IMR-90 (cell line): ENCODE results near the gene KRTAP4-5. TPM values are rescaled to one million over a fixed set of nuclear protein-coding genes. Genes with fewer than 3 reads are reported as not detected.

Experiments used
- ATAC-seq: fragments of 200-7000 bp; cut with Tn5 transposase; 2 replicates; pipeline ENCODE4 v1.9.1; 2020; ENCODE audit warnings: low read depth, mild to moderate bottlenecking, moderate library complexity
- BruUV-seq: library from RNA; stranded (reverse); fragments of 400-500 nt; replicated peaks from 2 replicates; lab custom pipeline; 2021; lab: Mats Ljungman, UMichigan
- CTCF ChIA-PET: fragments of 300-600 bp; formaldehyde crosslinking; extraction: SDS; loops from one replicate; lab custom pipeline; 2021; ENCODE audit warnings: antibody characterized with exemption; lab: Yijun Ruan, JAX
- POLR2A ChIA-PET: fragments of 300-600 bp; sonication (Branson Sonifier 250); formaldehyde crosslinking; loops from one replicate; lab custom pipeline; 2022; ENCODE audit warnings: antibody characterized with exemption; ENCODE audit not compliant: unreplicated experiment; lab: Charles Lee
- DNase-seq: peaks from one replicate; pipeline ENCODE4 v3.0.0; 2013
- H2AFZ ChIP-seq: replicated peaks from 2 replicates; pipeline ENCODE3; 2013; ENCODE audit warnings: low read length, mild to moderate bottlenecking; ENCODE audit not compliant: poor library complexity
- H2AK5ac ChIP-seq: 2 replicates; pipeline ENCODE4 v1.6.1; 2013; ENCODE audit warnings: low read depth, low read length, inconsistent platforms
- H2AK9ac ChIP-seq: replicated peaks from 2 replicates; pipeline ENCODE3; 2013; ENCODE audit warnings: mild to moderate bottlenecking, low read depth, low read length, moderate library complexity; ENCODE audit not compliant: poor library complexity
- H2BK120ac ChIP-seq: 2 replicates; pipeline ENCODE4 v1.6.1; 2013; ENCODE audit warnings: low read depth, low read length, inconsistent platforms
- H2BK15ac ChIP-seq: 3 replicates; pipeline ENCODE4 v1.6.1; 2013; ENCODE audit warnings: low read depth, low read length, inconsistent platforms
- H2BK20ac ChIP-seq: 2 replicates; pipeline ENCODE4 v1.6.1; 2013; ENCODE audit warnings: low read depth, mild to moderate bottlenecking, inconsistent platforms, low read length, moderate library complexity
- H2BK5ac ChIP-seq: 2 replicates; pipeline ENCODE4 v1.6.1; 2013; ENCODE audit warnings: mild to moderate bottlenecking, low read depth, low read length, inconsistent platforms; ENCODE audit not compliant: poor library complexity, severe bottlenecking
- H3K14ac ChIP-seq: replicated peaks from 2 replicates; pipeline ENCODE4 v1.6.1; 2013; ENCODE audit warnings: low read depth, low read length, inconsistent platforms
- H3K18ac ChIP-seq: 2 replicates; pipeline ENCODE4 v1.6.1; 2013; ENCODE audit warnings: low read depth, low read length, control low read depth
- H3K23ac ChIP-seq: 2 replicates; pipeline ENCODE4 v1.6.1; 2013; ENCODE audit warnings: low read depth, low read length, inconsistent platforms
- H3K27ac ChIP-seq: 2 replicates; pipeline ENCODE4 v1.5.1; 2013; ENCODE audit warnings: mild to moderate bottlenecking, control low read depth, low read length; ENCODE audit not compliant: insufficient read depth
- H3K27me3 ChIP-seq: 2 replicates; pipeline ENCODE4 v1.6.1; 2013; ENCODE audit warnings: low read length; ENCODE audit not compliant: control insufficient read depth, insufficient read depth
- H3K36me3 ChIP-seq: 2 replicates; pipeline ENCODE4 v1.6.1; 2013; ENCODE audit warnings: low read length, mixed read lengths; ENCODE audit not compliant: control insufficient read depth, insufficient read depth
- H3K4ac ChIP-seq: 2 replicates; pipeline ENCODE4 v1.6.1; 2013; ENCODE audit warnings: low read depth, low read length, inconsistent platforms
- H3K4me1 ChIP-seq: 2 replicates; pipeline ENCODE4 v1.6.1; 2013; ENCODE audit warnings: low read length, mixed read lengths; ENCODE audit not compliant: control insufficient read depth, insufficient read depth
- H3K4me2 ChIP-seq: 2 replicates; pipeline ENCODE4 v1.6.1; 2013; ENCODE audit warnings: low read depth, mild to moderate bottlenecking, control low read depth, low read length, moderate library complexity
- H3K4me3 ChIP-seq: 2 replicates; pipeline ENCODE4 v1.5.1; 2013; ENCODE audit warnings: low read depth, mild to moderate bottlenecking, control low read depth, low read length, moderate library complexity; ENCODE audit not compliant: insufficient read depth
- H3K56ac ChIP-seq: 2 replicates; pipeline ENCODE4 v1.6.1; 2013; ENCODE audit warnings: low read length, inconsistent platforms; ENCODE audit not compliant: insufficient read depth; ENCODE audit errors: extremely low read depth
- H3K79me1 ChIP-seq, 2 experiments: 2 replicates each; pipeline ENCODE4 v1.6.1; 2013; ENCODE audit warnings: low read length in 2 of 2, inconsistent platforms in 1 of 2, low read depth in 1 of 2
- H3K9ac ChIP-seq: 2 replicates; pipeline ENCODE4 v1.6.1; 2013; ENCODE audit warnings: low read depth, low read length, control low read depth
- H3K9me1 ChIP-seq: 2 replicates; pipeline ENCODE4 v1.6.1; 2013; ENCODE audit warnings: low read length, inconsistent platforms; ENCODE audit not compliant: insufficient read depth
- H3K9me3 ChIP-seq: 2 replicates; pipeline ENCODE4 v1.6.1; 2013; ENCODE audit warnings: low read length; ENCODE audit not compliant: control insufficient read depth, insufficient read depth
- H4K20me1 ChIP-seq: 2 replicates; pipeline ENCODE4 v1.6.1; 2013; ENCODE audit warnings: low read length, inconsistent platforms; ENCODE audit not compliant: insufficient read depth
- H4K5ac ChIP-seq: 2 replicates; pipeline ENCODE4 v1.6.1; 2013; ENCODE audit warnings: mild to moderate bottlenecking, low read depth, low read length, control low read depth
- H4K8ac ChIP-seq, 2 experiments: 2 replicates each; pipeline ENCODE4 v1.6.1; 2013; ENCODE audit warnings: low read depth in 2 of 2, low read length in 2 of 2, control low read depth in 1 of 2, inconsistent platforms in 1 of 2
- H4K91ac ChIP-seq: 2 replicates; pipeline ENCODE4 v1.6.1; 2013; ENCODE audit warnings: low read depth, low read length, inconsistent platforms; ENCODE audit not compliant: insufficient read depth
- ELK1 ChIP-seq: fragments of 150-350 bp; IDR thresholded peaks from 2 replicates; pipeline ENCODE4 v1.6.1; 2016; ENCODE audit warnings: low read depth, mild to moderate bottlenecking, low read length, moderate library complexity, borderline replicate concordance
- POLR2A ChIP-seq: IDR thresholded peaks from 2 replicates; pipeline ENCODE4 v1.6.1; 2012; ENCODE audit warnings: mild to moderate bottlenecking, low read depth, low read length
- USF2 ChIP-seq: fragments of 150-350 bp; IDR thresholded peaks from 2 replicates; pipeline ENCODE4 v1.6.1; 2017; ENCODE audit warnings: mild to moderate bottlenecking, antibody characterized with exemption, low read length, low read depth
- WGBS, 2 experiments: methylation state at CpG; one replicate each; pipeline versions ENCODE4 v1.1.5 to v1.1.7; 2013; ENCODE audit warnings: missing lambda C conversion rate in 2 of 2; ENCODE audit not compliant: insufficient read length in 1 of 2; ENCODE audit errors: extremely low coverage in 2 of 2; 5-methylcytosine and 5-hydroxymethylcytosine counted together
- dilution Hi-C: fragments of 300-500 bp; cut with HindIII; formaldehyde crosslinking; loops from one replicate; pipeline ENCODE4 v1.14.3; 2018; ENCODE audit warnings: low sequenced_read_pairs; ENCODE audit not compliant: unreplicated experiment
- in situ Hi-C: fragments of 300-500 bp; cut with MboI; formaldehyde crosslinking; loops from 3 replicates; pipeline ENCODE4 v1.14.3; 2019; ENCODE audit warnings: low sequenced_read_pairs, inconsistent platforms, mixed read lengths
- intact Hi-C: fragments of 100-400 bp; cut with micrococcal nuclease; formaldehyde crosslinking; loops from 2 replicates; pipeline ENCODE4 v1.10.0; 2022
- polyA plus RNA-seq, 3 experiments: library from polyadenylated mRNA; depleted of rRNA; stranded (reverse); fragments of >200 nt; gene quantifications; 2 replicates each; pipeline ENCODE4 v1.2.3, GENCODE V29; 2012; ENCODE audit warnings: low replicate concordance in 1 of 3
- total RNA-seq: library from RNA; depleted of rRNA; stranded (reverse); fragments of >200 nt; gene quantifications from 2 replicates; pipeline ENCODE4 v1.2.3, GENCODE V29; 2012

The KRTAP4-5 gene
- total and polyA plus RNA-seq, 2 of the 4 experiments (the other 2 are of a cell fraction), result not detected

- DNase-seq (peak; percentile 72), ATAC-seq (peak; percentile 40; the same call in 1 of the 2 replicates)
- Histone ChIP-seq H3K9ac (no peak overlapping the region), H4K8ac (peak overlapping the region in 1 of 2 experiments; percentile 68; a peak in 1 of 4 replicates), H3K9me1 (no peaks in the 10 kb centered on the region; the same call in 1 of the 2 replicates), H3K18ac (peak overlapping the region; percentile 75; the same call in 1 of the 2 replicates), H2AK5ac (peak overlapping the region; percentile 44; the same call in 1 of the 2 replicates), H3K4me3 (no peak overlapping the region), H3K23ac (0 out of 2 replicates have a peak overlapping the region, but pooled peaks have one; percentile 8), H3K27me3 (no peaks in the 10 kb centered on the region; the same call in 1 of the 2 replicates), H2BK5ac (peak overlapping the region; percentile 75), H3K4ac (peak overlapping the region; percentile 57; the same call in 1 of the 2 replicates), H3K4me2 (no peak overlapping the region), H4K20me1 (no peaks in the 10 kb centered on the region), H4K91ac (no peak overlapping the region), H2AK9ac (no peak overlapping the region), H3K56ac (no peak overlapping the region), H2BK20ac (no peak overlapping the region), H3K14ac (peak overlapping the region; percentile 72; the same call in 1 of the 2 replicates), H3K79me1 (no peaks in the 10 kb centered on the region), H3K9me3 (no peaks in the 10 kb centered on the region), H4K5ac (peak overlapping the region; percentile 51; the same call in 1 of the 2 replicates), H2BK15ac (0 out of 3 replicates have a peak overlapping the region, but pooled peaks have one; percentile 38), H3K36me3 (no peaks in the 10 kb centered on the region), H3K27ac (no peak overlapping the region), H3K4me1 (peaks cover 3% of the 10 kb centered on the region; the same call in 1 of the 2 replicates), H2BK120ac (peak overlapping the region; percentile 21; the same call in 1 of the 2 replicates), H2AFZ (peak overlapping the region; percentile 71)
- WGBS, 2 experiments, result no CpG with 5 or more reads among the region's 3 CpGs
- ChIA-PET CTCF (no interaction called here), POLR2A (interaction anchor here (0.7 kb wide), 1 partner anchor 153 kb away, joined by 3 read pairs; no protein-coding TSS in a partner anchor)
- intact Hi-C loops, result no loop called here
- BruUV-seq, result no TSS peak
- TF ChIP-seq ELK1, result no peak
- no peak for TF ChIP-seq POLR2A
- peak; percentile 42 for TF ChIP-seq USF2
- dilution Hi-C loops, result no loop called here
- in situ Hi-C loops, result no loop called here
Measured at GRCh38 chr17:41178341-41178740, 28.7 kb upstream of the KRTAP4-5 start.
